ENCODE data around the gene CR1.
A peak's percentile ranks its signal among the peaks of the same experiment; 100 is the strongest.
"Not testable (repeated sequence)": the region's sequence is repeated elsewhere in the genome, so short reads cannot be mapped to it uniquely, and the experiment has no call there.

Gene CR1

GRCh38 chr1:207634293-207634692 lies 138.3 kb downstream of the CR1 start:
- H3K27ac ChIP-seq, H3K4me3 ChIP-seq: not testable (repeated sequence)

GRCh38 chr1:207635569-207636186 lies 139.7 kb downstream of the CR1 start:
- not testable (repeated sequence) for H3K4me3 ChIP-seq, H3K27ac ChIP-seq

- not testable (repeated sequence) for H3K27ac ChIP-seq, H3K4me3 ChIP-seq
Measured at GRCh38 chr1:207638487-207639145, 142.7 kb downstream of the CR1 start.

GRCh38 chr1:207639362-207639761 lies 143.4 kb downstream of the CR1 start:
- H3K4me3 ChIP-seq, H3K27ac ChIP-seq: not testable (repeated sequence)

- peak overlapping the region; percentile 34 to 55 (median 46) for H3K4me3 ChIP-seq
- H3K27ac ChIP-seq = no peak overlapping the region
Measured at GRCh38 chr1:207644166-207644851, 148.4 kb downstream of the CR1 start.

GRCh38 chr1:207644852-207645634 lies 149.1 kb downstream of the CR1 start, which contains the start of gene CR1L:
TSS of gene CR1L (plus strand) at chr1:207645133. CDS start at chr1:207645234, 101 bp downstream.
- Histone ChIP-seq H3K27ac (no peak within 1 kb of the TSS), H3K4me3 (peak within 1 kb of the TSS; percentile 34 to 55 (median 46))

- peak overlapping the region in 5 of 7 experiments; percentile 38 to 55 (median 54) for H3K4me3 ChIP-seq
- no peak overlapping the region for H3K27ac ChIP-seq
Measured at GRCh38 chr1:207645635-207646081, 149.7 kb downstream of the CR1 start.

- Histone ChIP-seq H3K27ac (no peak overlapping the region), H3K4me3 (no peak overlapping the region)
Measured at GRCh38 chr1:207646171-207646570, 150.2 kb downstream of the CR1 start.

GRCh38 chr1:207646944-207647579 lies 151.1 kb downstream of the CR1 start:
- H3K27ac ChIP-seq = no peak overlapping the region
- H3K4me3 ChIP-seq = no peak overlapping the region

GRCh38 chr1:207647671-207648333 lies 151.8 kb downstream of the CR1 start:
- H3K27ac ChIP-seq = no peak overlapping the region
- H3K4me3 ChIP-seq = no peak overlapping the region

GRCh38 chr1:207648334-207649209 lies 152.6 kb downstream of the CR1 start:
- H3K4me3 ChIP-seq = no peak overlapping the region
- H3K27ac ChIP-seq = no peak overlapping the region

- no peak overlapping the region for H3K4me3 ChIP-seq
- no peak overlapping the region for H3K27ac ChIP-seq
Measured at GRCh38 chr1:207649210-207649753, 153.3 kb downstream of the CR1 start.

GRCh38 chr1:207649865-207650580 lies 154.1 kb downstream of the CR1 start:
- H3K27ac ChIP-seq = no peak overlapping the region

GRCh38 chr1:207651583-207651982 lies 155.6 kb downstream of the CR1 start:
- Histone ChIP-seq H3K4me3 (no peak overlapping the region), H3K27ac (no peak overlapping the region)

More at GRCh38 chr1:207649865-207650580, 154.1 kb downstream of the CR1 start:
- no peak overlapping the region for H3K4me3 ChIP-seq

- no peak overlapping the region for H3K4me3 ChIP-seq
- no peak overlapping the region for H3K27ac ChIP-seq
Measured at GRCh38 chr1:207654320-207654719, 158.4 kb downstream of the CR1 start.

- Histone ChIP-seq H3K4me3 (no peak overlapping the region), H3K27ac (no peak overlapping the region)
Measured at GRCh38 chr1:207658408-207658807, 162.5 kb downstream of the CR1 start.

GRCh38 chr1:207658904-207659485 lies 163.0 kb downstream of the CR1 start:
- Histone ChIP-seq H3K4me3 (no peak overlapping the region), H3K27ac (no peak overlapping the region)

Data from skin epidermis (tissue), 12 donors.